PC-9 (cell line): ENCODE data around the gene MLXIPL.

Source experiments
- EZH2 ChIP-seq: fragments of 200-600 bp; sonication (generic); IDR thresholded peaks from 2 replicates; pipeline ENCODE4 v1.8.0; 2017; ENCODE audit warnings: antibody characterized with exemption, low read depth
- TF ChIP-seq, protein P1 (sequence below): fragments of 200-600 bp; sonication (generic); conservative IDR thresholded peaks from 2 replicates; pipeline ENCODE4 v1.6.1; 2017; ENCODE audit warnings: mixed run types, antibody characterized with exemption, mild to moderate bottlenecking, moderate library complexity

DNA sequence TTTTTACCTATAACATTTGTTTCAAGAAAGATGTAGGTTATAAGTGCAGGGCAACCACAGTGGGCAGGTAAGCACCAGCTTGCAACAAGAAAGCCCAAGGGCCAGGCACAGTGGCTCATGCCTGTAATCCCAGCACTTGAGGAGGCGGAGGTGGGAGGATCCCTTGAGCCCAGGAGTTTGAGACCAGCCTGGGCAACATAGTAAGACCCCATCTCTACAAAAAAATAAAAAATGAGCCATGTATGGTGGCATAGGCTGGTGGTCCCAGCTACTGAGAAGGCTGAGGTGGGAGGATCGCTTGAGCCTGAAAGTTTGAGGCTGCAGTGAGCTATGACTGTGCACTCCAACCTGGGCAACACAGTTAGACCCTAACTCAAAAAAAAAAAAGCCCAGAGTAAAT is 79.6 kb downstream of the MLXIPL start:
- TF ChIP-seq, protein P1, sequence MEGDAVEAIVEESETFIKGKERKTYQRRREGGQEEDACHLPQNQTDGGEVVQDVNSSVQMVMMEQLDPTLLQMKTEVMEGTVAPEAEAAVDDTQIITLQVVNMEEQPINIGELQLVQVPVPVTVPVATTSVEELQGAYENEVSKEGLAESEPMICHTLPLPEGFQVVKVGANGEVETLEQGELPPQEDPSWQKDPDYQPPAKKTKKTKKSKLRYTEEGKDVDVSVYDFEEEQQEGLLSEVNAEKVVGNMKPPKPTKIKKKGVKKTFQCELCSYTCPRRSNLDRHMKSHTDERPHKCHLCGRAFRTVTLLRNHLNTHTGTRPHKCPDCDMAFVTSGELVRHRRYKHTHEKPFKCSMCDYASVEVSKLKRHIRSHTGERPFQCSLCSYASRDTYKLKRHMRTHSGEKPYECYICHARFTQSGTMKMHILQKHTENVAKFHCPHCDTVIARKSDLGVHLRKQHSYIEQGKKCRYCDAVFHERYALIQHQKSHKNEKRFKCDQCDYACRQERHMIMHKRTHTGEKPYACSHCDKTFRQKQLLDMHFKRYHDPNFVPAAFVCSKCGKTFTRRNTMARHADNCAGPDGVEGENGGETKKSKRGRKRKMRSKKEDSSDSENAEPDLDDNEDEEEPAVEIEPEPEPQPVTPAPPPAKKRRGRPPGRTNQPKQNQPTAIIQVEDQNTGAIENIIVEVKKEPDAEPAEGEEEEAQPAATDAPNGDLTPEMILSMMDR: no peak
- no peak for TF ChIP-seq EZH2
